Epithelial cell of proximal tubule (primary cell): ENCODE results near the gene PDZD2. TPM values are rescaled to one million over a fixed set of nuclear protein-coding genes. Genes with fewer than 3 reads are reported as not detected.

Experiments used
- DNase-seq: peaks from one replicate; pipeline ENCODE4 v3.0.0-alpha.2; 2011; ENCODE audit warnings: low read depth
- H3K4me3 ChIP-seq: 2 replicates; pipeline ENCODE4 v1.5.1; 2011; ENCODE audit warnings: low read depth, mild to moderate bottlenecking, low read length
- CTCF ChIP-seq: conservative IDR thresholded peaks from 2 replicates; pipeline ENCODE4 v1.5.1; 2012; ENCODE audit warnings: low read depth, mild to moderate bottlenecking, low read length
- total RNA-seq: library from RNA; depleted of rRNA; stranded (reverse); fragments of >200 nt; gene quantifications from 2 replicates; pipeline ENCODE4 v1.2.3, GENCODE V29; 2015

The PDZD2 gene
- total RNA-seq, 1 donor from 2014 or later = 8.4 TPM

DNA sequence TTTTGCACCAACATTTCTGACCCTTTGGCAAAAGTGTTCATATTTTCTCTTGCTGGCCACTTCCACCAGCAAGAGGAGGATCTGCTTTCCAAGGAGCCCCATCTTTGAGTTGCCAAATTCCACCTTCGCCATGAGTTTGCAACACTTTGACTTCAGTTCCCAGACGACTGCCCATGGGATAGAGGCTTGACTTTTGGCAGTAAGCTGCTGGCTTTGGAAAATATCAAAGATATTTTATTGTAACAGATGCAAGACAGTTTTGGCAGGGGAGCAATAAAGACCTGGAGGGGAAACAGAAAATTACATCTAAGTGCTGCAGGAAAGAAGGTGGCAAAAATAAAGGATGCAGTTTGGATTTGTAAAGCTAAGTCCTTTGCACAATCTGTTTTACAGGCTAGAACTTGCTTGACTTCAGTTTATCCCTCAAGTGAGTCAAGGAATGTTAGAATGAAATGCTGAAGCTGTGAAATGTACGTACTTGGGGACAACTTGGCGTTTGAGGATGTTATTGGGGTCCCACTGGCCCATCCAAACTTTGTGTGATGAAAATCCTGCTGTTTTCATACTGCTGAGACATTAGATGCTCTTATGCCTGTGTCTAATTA, 302.3 kb downstream of the PDZD2 start:
- TF ChIP-seq CTCF = no peak
- DNase-seq = no peak
- no peak overlapping the region for H3K4me3 ChIP-seq

- DNase-seq = no peak
- no peak for TF ChIP-seq CTCF
- no peak overlapping the region for H3K4me3 ChIP-seq
These were observed 303.6 kb downstream of the PDZD2 start for GRCh38 chr5:31942546-31942945.

GRCh38 chr5:31944684-31945445, 305.9 kb downstream of the PDZD2 start:
- DNase-seq = no peak
- TF ChIP-seq CTCF = no peak

DNA sequence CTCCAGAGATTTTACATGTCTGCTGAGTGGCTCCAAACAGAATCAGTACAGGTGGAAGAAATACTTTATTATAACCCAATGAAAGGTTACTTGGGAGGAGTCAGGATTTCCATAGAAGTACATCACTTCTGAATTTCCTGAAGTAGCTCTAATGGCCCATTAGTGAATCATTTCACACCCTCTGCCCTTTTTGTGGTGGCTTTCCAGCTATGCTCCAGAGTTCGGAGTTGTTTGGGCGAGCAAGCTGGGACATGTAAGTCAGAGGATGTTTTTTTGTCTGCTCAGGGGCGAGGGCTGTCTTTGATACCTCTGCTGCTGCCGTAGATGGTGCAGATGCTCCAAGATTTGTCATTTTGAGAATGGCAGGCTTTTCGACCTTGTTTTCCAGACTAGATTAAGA, 309.1 kb downstream of the PDZD2 start:
- no peak overlapping the region for H3K4me3 ChIP-seq
- no peak for TF ChIP-seq CTCF
- no peak for DNase-seq

More at GRCh38 chr5:31944684-31945445, 305.9 kb downstream of the PDZD2 start:
- no peak overlapping the region for H3K4me3 ChIP-seq

GRCh38 chr5:31952067-31952466, 313.1 kb downstream of the PDZD2 start:
- no peak for TF ChIP-seq CTCF
- DNase-seq = no peak

GRCh38 chr5:31954091-31954490, 315.2 kb downstream of the PDZD2 start:
- DNase-seq = no peak
- TF ChIP-seq CTCF = no peak
- H3K4me3 ChIP-seq = no peak overlapping the region

More at GRCh38 chr5:31952067-31952466, 313.1 kb downstream of the PDZD2 start:
- H3K4me3 ChIP-seq = no peak overlapping the region
